H1 (cell line): ENCODE data around the gene CR2. TPM values are rescaled to one million over a fixed set of nuclear protein-coding genes. Genes with fewer than 3 reads are reported as not detected.

ENCODE experiments used
- CEBPB ChIP-seq: IDR thresholded peaks from 2 replicates; pipeline ENCODE4 v1.6.1; 2012; ENCODE audit warnings: low read depth, low read length
- CHD1 ChIP-seq: IDR thresholded peaks from 2 replicates; pipeline ENCODE4 v1.6.1; 2012; ENCODE audit warnings: low read depth, low read length, improper control_type of control experiment
- EZH2 ChIP-seq: fragments of 200-600 bp; sonication (generic); IDR thresholded peaks from 2 replicates; pipeline ENCODE4 v1.7.1; 2012; ENCODE audit warnings: low read depth, mild to moderate bottlenecking, moderate library complexity, low read length, inconsistent platforms; ENCODE audit not compliant: severe bottlenecking
- SIRT6 ChIP-seq: IDR thresholded peaks from one replicate; pipeline ENCODE4 v1.7.1; 2012; ENCODE audit warnings: low read length, inconsistent platforms
- ZNF274 ChIP-seq: IDR thresholded peaks from 2 replicates; pipeline ENCODE4 v1.7.0; 2012; ENCODE audit warnings: low read length, borderline replicate concordance; ENCODE audit errors: extremely low read depth
- polyA plus RNA-seq, 7 experiments: library from polyadenylated mRNA; depleted of rRNA in 3 of 7; stranded (reverse) in 5 of 7; unstranded in 2 of 7; fragments of >200 nt in 5 of 7; fragments of 200-250 nt in 2 of 7; gene quantifications; 1 replicate in 5 of 7; 2 replicates in 1 of 7; 4 replicates in 1 of 7; pipeline versions ENCODE4 v1.2.1 to v1.2.3, GENCODE V29; 2011 to 2013; ENCODE audit warnings: missing spikeins in 2 of 7, mixed read lengths in 2 of 7
- total RNA-seq: library from RNA; stranded (reverse); fragmentation: NEBNext Ultra II Directional; extraction: Animal tissue kit (Norgen Biotek cat#: 25700); gene quantifications from 2 replicates; pipeline ENCODE4 v1.2.1, GENCODE V29; 2021

The CR2 gene
- total and polyA plus RNA-seq, 2 of the 8 experiments (the other 6 are each of a cell fraction or from before 2014, with no cell fraction given), result 1.7 to 3.0 TPM

GRCh38 chr1:207519505-207520399, 65.6 kb downstream of the CR2 start (continued):
- TF ChIP-seq ZNF274 (no peak), EZH2 (no peak), SIRT6 (no peak), CHD1 (no peak), CEBPB (no peak)
- TF ChIP-seq, all 59 proteins: peak for 0
